Stimulated activated CD8-positive, alpha-beta memory T cell treated with anti-CD3 and anti-CD28 coated beads, Interleukin-7, amount 100 ng/mL, for 4 hours (primary cell): ENCODE measurements around the gene STARD13.

ENCODE experiments used
- DNase-seq, 2 donors: peaks; one replicate each; pipeline ENCODE4 v3.0.0-alpha.2; 2020; ENCODE audit warnings: low read depth in 2 of 2

The STARD13 gene

GRCh38 chr13:33116321-33117010, 169.1 kb downstream of the STARD13 start:
- DNase-seq: no peak

DNA sequence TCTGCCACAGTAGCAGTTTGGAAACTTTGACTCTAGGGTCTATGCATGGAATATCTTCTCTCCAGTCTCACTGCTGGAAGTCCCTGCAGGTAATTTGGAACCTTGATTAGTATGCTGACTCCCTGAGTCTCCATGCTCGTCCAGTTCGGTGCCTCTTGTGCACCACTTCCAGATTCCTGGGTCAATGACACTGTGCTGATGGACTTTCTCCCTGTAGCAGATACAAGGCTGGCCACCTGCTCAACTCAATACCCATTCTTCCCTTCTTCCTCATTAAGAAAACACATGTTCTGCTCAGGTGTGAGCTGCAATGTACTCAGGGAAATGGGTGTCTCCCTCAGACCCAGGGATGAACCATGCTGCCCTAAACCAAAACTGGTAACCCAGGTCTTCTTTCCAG, 170.3 kb downstream of the STARD13 start:
- no peak for DNase-seq

GRCh38 chr13:33114146-33114545, 171.4 kb downstream of the STARD13 start:
- DNase-seq: no peak

DNA sequence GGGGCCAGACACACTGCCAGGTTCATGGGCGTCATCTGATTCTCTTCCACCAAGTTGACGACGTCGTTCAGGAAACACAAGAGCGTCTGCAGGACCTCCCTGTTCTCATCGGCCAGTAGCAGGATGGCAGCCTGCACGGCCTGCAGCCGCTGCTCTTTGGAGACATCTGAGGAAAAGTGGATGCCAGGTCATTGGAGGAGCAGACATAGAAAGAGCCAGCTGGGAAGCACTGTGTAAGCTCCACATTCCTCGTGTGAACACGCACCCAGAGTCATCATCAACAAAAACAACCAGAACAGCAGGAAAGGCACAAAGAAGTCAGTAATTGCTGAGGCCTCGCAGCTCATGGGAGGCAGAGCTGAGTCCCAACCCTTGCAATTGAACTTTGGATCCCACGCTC, 172.8 kb downstream of the STARD13 start:
- DNase-seq: no peak

DNA sequence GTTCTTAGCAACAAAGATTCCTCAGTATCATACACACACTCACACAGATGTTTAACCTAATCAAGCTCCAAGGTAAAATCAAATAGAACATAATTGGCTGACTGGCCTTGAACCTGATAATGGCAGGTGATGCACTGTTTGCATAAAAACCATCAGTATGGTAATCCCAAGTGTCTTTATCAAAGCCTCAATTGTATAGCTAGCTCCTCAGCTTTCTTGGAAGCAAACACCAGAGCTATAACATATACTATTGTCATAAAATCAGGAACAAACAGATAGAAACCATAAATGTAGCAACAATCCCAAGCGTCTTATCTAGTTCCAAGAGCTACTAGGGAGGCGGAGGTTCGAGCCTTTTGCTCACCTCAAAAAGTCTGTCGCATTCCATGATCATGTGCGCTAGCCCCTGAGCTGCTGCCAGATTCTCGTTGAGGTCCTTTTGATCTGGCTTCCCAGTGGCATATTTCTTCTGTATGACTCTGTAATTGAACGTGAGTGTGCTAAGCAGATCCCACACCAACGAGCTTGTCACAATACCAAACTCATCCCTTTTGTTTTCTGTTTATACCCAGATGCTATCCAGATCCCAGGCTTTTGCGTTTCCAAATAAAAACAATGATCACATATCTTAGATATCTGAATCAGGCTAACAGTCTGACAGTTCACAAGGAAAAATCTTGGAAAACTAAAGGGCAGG, 174.0 kb downstream of the STARD13 start:
- DNase-seq: no peak

DNA sequence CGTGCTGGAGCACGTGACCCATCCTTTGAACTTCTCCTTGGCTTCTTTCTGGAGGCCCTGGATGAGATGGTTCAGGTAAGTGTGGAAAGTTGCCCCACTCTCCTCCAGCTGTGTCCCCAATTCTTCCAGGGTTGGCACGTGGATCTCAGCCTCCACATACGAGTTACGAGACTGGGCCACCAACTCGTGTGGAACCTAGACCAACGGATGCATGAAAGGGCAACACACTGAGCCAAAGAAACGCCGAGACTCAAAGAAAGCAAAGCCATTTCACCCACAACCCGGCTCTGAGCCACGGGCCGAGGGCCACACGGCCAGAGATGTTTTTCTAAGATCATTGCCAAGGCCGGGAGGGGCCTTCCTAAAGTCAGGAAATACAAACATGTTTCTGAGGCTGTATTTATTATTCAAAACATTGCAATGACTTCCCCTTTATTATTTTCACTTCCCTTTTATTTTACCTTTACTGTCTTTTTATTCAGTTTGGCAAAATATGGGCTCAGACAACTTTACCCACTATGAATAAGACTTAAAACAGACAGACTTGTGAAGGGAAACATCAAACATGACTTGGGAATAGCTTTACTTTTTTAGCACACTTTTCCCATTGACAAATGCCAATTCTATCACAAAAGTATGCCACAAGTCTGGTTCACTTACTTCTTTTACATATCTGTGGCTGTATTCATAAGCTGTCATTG, 174.7 kb downstream of the STARD13 start:
- no peak for DNase-seq

GRCh38 chr13:33110386-33110712, 175.2 kb downstream of the STARD13 start:
- DNase-seq: no peak

- no peak for DNase-seq
These were observed 175.8 kb downstream of the STARD13 start for GRCh38 chr13:33109801-33110200.

GRCh38 chr13:33109271-33109697, 176.3 kb downstream of the STARD13 start:
- no peak for DNase-seq

DNA sequence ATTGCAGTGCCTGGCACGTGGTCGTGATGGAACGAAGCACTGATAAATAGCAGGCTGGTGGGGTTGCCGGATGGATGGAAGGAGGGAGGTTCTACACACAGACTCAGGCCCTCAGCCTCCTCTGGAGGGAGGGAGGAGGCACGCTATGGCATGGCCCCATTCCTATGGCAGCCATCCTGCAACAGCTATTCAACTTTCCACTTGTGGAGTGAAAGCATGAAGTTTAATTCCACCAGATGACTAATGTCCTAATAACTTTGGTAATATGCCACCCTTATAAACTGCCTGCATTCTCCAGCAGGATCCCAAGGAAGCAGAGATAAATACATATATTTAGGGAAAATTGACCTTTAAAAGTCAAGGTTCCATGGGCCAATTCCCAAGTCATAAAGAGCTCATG, 176.9 kb downstream of the STARD13 start:
- DNase-seq: no peak

- no peak for DNase-seq
These were observed 178.2 kb downstream of the STARD13 start for GRCh38 chr13:33107361-33107760.

DNA sequence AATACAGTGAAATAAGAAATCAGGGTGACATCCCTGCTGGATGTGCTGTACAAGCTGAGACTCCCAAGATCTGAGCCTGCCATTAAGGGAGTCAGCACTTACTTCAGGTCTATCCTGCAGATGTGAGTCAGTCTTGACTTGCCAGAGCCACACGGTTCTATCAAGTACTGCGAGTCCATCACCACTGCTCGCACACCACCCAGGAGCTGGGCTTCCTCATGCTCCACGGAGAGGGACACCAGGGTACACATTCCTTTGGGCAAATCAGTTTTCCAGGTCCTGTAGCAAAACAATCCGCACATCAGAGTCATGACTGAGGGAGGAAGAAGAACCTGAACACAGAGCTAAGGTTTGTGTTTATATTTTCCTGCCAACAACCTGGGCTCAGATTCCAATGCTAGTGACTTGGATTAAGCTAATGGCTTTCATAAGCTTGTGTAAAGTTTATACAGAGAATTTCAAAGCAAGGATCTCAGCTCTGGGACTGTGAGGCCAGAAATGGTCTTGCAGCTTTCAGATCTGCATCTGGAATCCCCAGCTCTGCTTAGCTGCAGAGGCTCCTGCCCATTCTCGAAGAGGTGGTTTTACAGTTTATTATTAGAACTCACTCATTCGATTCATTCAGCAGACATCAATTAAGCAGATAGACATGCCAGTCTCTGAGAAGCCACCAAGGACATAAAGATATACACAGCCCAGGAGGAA, 178.7 kb downstream of the STARD13 start:
- no peak for DNase-seq

DNA sequence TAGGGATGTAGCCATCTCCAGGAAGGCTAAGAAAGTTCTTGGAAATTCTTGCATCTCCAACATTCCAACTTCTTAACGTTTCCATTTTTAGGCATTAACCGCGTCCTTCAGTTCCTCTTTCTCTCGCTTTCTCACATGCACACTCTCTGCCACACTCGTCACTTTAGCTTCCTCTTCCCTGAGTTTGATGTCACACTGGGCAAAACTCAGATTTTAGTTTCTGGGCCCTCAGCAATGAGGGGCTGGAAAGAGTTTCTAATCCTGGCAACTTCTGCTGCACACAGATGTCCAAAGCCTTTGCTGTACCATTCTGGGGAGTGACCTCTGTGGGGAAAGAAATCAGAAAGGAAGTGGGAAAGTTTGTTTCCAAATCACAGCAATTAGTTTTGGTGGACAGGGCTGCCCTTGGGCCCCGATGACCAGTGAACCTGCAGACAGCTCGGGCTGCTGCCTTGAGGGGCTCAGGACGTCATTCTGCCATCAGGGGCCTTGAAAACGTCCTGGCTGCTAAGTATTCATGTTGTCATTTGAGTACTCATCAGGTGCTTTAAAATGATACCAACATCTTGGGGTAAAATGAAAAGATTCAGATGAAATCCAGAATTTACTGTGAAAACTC, 180.1 kb downstream of the STARD13 start:
- DNase-seq: no peak

- DNase-seq: no peak
These were observed 182.1 kb downstream of the STARD13 start for GRCh38 chr13:33103457-33103856.

GRCh38 chr13:33101835-33102234, 183.7 kb downstream of the STARD13 start:
- DNase-seq: no peak

DNA sequence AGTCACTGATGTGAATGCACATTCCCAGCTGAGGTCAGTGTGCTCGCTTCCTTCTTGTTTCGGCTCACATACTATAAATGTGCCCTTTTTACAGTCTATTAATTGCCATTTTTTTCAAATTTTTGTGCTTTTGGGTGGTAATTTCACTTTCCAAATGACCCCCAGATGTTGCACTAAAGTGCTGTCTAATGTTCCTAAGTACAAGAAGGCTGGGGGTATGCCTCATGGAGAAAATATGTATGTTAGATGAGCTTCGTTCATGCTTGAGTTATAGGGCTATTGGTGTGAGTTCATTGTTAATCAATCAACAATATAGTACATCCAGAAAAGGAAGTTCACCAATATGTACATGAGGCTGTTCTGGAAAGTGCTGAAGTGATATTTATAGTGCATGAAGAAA, 184.7 kb downstream of the STARD13 start:
- no peak for DNase-seq

GRCh38 chr13:33099860-33100259, 185.7 kb downstream of the STARD13 start:
- no peak for DNase-seq

DNA sequence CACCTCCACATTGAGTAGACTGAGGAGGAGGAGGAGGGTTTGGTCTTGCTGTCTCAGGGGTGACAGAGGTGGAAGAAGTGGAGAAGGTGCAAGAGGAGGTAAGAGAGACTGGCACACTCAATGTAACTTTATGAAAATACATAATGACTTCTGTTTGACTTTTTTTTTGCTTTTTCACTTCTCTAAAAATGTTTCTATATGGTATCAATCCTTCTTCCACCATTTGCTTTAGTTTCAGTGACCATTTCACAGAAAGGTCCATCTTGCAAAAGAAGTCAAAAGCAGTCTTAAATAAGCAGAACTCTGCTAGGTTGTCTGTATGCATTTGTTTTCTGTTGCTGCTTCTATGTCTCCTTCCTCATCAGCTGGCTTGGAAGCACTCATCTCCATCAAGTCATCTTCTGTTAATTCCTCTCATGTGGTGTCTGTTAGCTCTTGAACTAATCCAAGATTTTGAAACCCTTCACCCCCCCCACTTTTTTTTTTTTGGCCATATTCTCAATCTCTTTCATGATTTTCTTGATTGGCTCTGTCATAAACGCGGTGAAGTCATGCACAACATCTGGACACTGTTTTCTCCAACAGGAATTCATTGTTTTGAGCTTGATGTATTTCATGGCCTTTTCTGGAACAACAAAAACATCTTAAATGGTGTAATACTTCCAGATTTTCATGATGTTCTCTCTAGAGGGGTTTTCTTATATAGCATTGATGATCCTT, 188.5 kb downstream of the STARD13 start:
- DNase-seq: no peak

GRCh38 chr13:33092073-33092987, 193.2 kb downstream of the STARD13 start:
- DNase-seq: no peak

DNA sequence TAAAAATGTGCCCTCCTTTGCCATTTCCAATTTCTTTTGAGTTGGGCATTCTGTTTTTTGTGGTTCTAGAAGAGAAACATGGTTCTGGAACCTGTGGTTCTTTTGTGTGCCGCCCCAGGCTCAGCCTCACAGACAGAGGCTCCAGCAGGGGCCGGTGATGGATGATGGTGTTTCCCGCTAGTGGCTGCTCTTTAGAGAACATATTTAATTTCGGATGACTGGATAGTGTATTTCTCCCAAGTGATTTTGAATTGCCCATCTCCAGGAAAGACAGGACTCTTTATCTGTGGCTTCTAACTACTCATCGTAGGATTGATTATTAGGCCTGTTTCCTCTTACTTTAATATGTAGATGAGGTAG, 194.2 kb downstream of the STARD13 start:
- DNase-seq: no peak
